HCEC 1CT (cell line): ENCODE results near the gene TAS2R7.
A peak's percentile ranks its signal among the peaks of the same experiment; 100 is the strongest.
"Not testable (repeated sequence)": the region's sequence is repeated elsewhere in the genome, so short reads cannot be mapped to it uniquely, and the experiment has no call there.

Source experiments
- DNase-seq: peaks from one replicate; pipeline ENCODE4 v3.0.0-alpha.2; 2017

The TAS2R7 gene, protein sequence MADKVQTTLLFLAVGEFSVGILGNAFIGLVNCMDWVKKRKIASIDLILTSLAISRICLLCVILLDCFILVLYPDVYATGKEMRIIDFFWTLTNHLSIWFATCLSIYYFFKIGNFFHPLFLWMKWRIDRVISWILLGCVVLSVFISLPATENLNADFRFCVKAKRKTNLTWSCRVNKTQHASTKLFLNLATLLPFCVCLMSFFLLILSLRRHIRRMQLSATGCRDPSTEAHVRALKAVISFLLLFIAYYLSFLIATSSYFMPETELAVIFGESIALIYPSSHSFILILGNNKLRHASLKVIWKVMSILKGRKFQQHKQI

DNA sequence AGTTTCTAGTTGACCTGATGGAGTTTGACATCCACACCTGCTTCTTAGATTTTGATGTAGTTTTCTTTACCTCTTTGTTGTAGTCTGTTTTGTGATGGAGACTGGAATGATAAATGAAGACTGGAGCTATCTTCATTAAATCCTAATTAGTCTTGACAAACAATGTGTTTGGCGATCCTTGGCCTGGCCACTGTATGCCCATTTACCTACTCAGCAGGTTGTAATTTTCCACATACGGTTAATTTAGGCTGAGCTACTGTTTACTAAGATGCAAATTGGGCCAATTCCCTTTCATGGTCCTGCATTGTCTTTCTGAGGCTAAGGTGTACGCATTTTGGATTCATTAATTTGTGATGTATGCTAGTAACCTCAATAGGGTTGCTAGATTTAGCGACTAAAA, at the start of gene TAS2R7:
Gene TAS2R7, minus strand, starts transcription at position 41 of the 400 bp plus-strand sequence. CDS start 57 bp downstream, outside the sequence.
- DNase-seq: no peak

DNA sequence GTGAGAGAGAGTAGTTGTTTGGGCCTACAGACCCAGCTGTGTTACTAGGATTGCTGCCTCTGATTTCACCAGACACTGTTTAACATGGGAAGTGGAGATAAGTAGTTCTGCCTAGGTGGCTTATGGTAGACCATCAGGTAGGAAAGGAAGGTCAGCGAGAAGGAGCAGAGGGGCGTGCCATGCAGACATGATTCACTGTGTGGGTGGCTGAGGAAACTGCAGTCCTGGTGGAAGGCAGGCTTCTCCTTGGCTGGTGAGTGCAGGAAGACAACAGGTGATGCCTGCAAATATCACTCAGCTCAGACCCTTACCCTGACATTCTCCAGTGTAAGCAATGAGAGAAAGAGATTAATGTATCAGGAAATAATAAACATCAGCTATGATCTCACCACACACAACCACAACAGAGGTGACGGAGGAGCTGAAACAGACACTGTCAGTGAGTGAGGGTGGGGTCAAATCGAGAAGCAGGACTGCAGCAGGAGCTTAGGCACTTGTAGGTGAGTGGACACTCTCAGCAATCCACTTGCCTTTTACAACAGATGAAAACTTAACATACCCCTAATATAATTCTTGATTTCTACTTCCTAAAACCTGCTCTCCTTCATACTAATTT, 48.9 kb upstream of the TAS2R7 start:
- DNase-seq: no peak

DNA sequence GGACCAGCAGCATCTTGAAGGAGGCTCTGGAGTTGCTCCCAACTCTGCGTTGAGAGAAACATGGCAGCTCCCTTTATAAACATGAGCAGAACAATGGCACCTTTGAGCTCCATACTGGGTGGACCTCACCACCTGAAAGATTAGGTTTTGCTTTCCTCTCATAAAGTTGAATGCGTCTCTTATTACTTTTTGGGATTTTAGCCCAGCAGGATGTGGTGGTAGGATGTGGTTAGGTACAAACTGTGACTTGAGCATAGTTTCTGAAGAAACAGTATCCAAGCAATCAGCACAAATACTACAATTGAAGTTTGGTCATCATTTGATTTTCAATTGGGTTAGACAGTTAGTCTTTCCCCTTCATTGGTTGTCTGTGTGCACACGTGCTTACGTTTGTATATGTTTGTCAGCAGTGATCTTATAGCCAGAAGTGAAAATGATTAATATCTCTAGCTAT, 47.0 kb upstream of the TAS2R7 start, which contains the start of gene PRR4:
Gene PRR4, minus strand, starts transcription at position 51 of the 454 bp plus-strand sequence. Its CDS starts 38 bp downstream, at position 13.
- DNase-seq: no peak

GRCh38 chr12:10847744-10848143, 45.3 kb upstream of the TAS2R7 start:
- no peak for DNase-seq

GRCh38 chr12:10842862-10843261, 40.4 kb upstream of the TAS2R7 start:
- no peak for DNase-seq

DNA sequence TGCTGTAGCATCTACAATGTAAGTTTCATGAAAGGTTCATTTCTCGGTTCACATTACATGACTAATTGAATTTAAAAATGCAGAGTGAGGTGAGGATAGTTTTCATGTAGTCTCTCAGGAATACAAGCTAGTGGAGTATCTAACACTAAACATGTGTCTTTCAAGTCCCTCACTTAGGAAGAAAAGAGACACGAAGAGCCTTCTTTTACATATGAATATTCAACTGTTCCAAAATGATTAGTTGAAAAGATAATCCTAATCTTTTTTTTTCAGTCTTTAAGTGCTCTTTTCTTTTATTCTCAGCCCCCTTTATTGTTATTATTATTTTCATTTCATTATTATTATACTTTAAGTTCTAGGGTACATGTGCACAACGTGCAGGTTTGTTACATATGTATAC, 36.0 kb upstream of the TAS2R7 start:
- DNase-seq: no peak

DNA sequence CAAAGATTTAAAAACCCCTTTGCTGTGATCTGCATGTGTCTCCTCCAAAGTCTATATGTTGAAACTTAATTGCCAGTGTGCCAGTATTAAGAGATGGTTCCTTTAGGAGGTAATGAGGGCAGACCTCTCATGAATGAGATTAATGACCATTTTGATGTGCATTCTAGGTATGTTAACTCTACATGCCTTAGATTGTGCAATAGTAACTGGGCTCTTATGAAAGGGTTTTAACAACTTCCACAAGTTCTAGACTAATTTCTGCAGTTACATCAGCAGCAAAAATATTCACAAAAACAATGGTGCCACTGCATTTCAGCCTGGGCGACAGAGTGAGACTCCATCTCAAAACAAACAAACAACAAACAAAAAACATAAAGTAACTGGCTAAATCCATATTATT, 27.6 kb upstream of the TAS2R7 start:
- no peak for DNase-seq

- DNase-seq: no peak
These were observed 23.8 kb upstream of the TAS2R7 start, which contains the start of gene TAS2R10 for GRCh38 chr12:10826258-10826657. TSS of gene TAS2R10 (minus strand) at chr12:10826358. CDS start at chr12:10826269, 89 bp downstream.

DNA sequence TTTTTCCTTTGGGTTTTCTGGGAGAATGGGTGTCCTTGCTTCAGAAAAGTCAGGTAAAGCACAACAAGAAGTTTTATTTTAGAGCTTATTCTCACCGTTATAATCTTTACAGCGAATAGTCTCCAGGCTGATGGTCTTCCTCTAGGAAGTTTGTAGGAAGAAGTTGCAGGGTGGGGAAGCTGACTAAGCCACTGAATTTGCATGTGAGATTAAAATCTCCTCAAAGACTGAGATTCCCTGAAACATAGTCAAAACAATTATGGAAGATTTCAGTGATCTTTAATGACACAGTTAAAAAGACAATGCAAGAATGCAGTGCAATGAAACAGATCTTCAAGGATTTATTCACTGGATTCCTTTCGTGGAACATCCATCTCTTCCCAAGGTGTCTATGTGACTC, 22.5 kb upstream of the TAS2R7 start:
- no peak for DNase-seq

- DNase-seq: no peak
These were observed 9.6 kb upstream of the TAS2R7 start for GRCh38 chr12:10811883-10812536.

- no peak for DNase-seq
These were observed 7.6 kb upstream of the TAS2R7 start, which contains the start of gene TAS2R9 for GRCh38 chr12:10810068-10810467. TSS of gene TAS2R9 (minus strand) at chr12:10810168. CDS start at chr12:10810075, 93 bp downstream.

- DNase-seq: no peak
These were observed 4.8 kb upstream of the TAS2R7 start, which contains the start of gene TAS2R8 for GRCh38 chr12:10807186-10807585. TSS of gene TAS2R8 (minus strand) at chr12:10807286. CDS start at chr12:10806980, 306 bp downstream.

GRCh38 chr12:10801741-10802140, 686 bp downstream of the TAS2R7 start:
- no peak for DNase-seq

DNA sequence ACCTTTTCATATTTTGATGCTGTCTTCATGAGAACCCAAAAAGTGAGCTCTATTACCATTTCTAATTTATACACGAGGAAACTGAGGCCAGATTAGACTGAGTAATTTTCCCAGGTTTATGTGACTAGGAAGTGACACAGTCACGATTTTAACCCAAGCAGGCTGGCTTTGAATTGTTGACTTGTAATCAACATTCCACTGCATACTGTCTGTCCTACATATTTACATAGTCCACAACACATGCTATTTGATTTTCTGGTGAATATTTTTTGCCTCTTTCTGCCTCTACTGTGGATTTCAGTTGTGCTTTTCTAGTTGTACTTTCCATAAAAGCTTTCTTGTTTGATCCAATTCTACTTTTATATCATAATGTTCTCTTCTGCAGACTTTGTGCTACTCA, 8.2 kb downstream of the TAS2R7 start:
- no peak for DNase-seq

DNA sequence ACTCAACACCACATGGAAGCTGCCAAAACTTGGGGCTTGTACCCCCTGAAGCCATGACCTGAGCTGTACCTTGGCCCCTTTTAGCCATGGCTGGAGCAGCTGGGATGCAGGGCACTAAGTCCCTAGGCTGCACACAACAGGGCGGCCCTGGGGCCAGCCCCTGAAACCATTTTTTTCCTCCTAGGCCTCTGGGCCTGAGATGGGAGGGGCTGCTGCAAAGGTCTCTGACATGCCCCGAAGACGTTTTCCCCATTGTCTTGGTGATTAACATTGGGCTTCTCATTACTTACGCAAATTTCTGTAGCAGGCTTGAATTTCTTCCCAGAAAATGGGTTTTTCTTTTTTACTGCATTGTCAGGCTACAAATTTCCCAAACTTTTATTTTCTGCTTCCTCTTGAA, 10.7 kb downstream of the TAS2R7 start:
- not testable (repeated sequence) for DNase-seq

- DNase-seq: no peak
These were observed 19.2 kb downstream of the TAS2R7 start for GRCh38 chr12:10783252-10783651.

- DNase-seq: no peak
These were observed 23.3 kb downstream of the TAS2R7 start for GRCh38 chr12:10779103-10779502.

DNA sequence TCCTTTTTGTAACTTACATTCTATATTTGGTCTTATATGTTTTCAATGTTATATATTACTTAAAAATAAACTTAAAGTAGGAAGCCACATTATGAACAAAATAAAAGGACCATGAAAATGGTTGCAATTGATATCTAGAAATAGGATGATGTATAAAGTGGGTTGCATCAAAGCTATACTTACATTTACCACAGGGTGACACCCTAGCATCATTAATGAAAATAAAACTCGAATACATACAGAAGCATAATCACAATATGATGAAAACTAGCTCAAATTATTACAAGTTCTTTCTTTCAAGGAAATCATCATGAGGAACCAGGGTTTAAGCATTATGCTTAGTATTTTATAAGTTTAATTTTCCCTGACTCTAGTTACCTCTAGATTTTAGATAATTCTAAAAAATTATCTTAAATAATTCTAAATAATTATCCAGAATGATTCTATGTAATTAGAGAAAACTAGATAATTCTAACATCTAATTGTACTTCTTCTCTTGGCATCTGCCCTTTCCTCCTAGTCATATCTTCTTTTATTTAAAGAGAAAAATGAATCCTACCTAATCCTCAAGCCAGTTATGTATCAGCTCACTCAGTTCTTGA, 31.2 kb downstream of the TAS2R7 start:
- peak; percentile 23 for DNase-seq

DNA sequence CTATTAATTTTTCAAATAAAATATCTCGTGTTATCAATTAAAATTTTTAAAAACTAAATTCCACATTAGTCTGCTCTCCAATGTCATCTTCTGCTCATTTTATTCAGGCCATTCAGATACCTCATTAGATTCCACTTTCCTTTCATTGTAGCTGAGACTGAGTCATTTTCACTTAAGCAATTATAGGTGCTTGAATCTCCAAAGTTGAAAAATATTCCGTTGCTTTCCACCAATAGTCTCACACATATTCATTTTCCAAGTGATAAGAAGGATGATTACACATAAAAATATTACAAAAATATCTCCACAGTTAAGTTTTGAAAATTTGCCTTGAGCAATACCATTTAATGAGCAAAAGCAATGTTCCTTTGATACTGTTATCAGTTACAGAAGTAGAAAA, 42.8 kb downstream of the TAS2R7 start:
- no peak for DNase-seq

DNA sequence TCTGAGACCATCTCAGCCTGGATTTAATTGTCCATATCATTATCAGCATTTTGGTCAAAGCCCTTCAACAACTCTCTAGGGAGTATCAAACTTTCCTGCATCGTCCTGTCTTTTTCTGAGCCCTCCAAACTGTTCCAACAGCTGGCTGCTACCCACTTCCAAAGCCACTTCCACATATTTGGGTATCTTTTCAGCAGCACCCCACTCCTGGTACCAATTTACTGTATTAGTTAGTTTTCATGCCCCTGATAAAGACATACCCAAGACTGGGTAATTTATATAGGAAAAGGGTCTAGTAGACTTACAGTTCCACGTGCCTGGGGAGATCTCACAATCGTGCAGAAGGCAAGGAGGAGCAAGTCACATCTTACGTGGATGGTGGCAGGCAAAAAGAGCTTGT, 46.2 kb downstream of the TAS2R7 start:
- no peak for DNase-seq

GRCh38 chr12:10753059-10753458, 49.4 kb downstream of the TAS2R7 start:
- DNase-seq: peak; percentile 48
